NCI-H510A treated with DMSO at 0.1 percent for 48 hours (cell line): Measurements from ENCODE around the gene DBNDD1.

ENCODE experiments used
- DNase-seq: peaks from one replicate; lab custom pipeline; 2025; lab: John Stamatoyannopoulos, UW

Gene DBNDD1

DNA sequence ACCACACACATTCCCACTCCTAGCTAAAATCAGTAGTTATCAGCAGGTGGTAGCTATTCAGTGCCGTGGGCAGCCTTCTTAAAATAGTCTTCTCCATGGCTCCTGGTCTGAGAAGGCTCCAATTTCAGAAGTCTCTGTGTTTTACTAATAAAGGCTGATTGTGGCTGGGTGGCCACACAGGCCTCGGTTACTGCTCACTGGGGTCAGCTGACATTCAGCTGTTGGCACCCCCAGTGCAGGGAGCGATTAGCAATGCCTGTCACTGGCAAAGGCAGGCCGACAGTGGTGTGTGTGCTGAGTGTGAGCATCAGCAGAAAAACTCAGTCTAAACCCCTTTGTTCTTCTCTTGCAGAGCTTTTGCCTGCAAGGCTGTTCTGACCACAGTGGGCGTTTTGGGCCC is 16.6 kb upstream of the DBNDD1 start:
- no peak for DNase-seq

DNA sequence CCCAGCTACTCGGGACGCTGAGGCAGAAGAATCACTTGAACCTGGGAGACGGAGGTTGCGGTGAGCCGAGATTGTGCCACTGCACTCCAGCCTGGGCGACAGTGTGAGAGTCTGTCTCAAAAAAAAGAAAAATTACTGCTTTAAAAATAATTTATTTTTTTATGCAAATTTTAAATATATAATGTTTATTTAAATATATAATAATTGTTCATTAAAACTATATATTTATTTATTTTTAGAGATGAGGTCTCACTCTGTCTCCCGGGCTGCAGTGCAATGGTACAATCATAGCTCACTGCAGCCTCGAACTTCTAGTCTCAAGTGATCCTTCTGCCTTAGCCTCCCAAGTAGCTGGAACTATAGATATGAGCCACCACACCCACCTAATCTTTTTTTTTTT is 15.2 kb upstream of the DBNDD1 start:
- DNase-seq: no peak

DNA sequence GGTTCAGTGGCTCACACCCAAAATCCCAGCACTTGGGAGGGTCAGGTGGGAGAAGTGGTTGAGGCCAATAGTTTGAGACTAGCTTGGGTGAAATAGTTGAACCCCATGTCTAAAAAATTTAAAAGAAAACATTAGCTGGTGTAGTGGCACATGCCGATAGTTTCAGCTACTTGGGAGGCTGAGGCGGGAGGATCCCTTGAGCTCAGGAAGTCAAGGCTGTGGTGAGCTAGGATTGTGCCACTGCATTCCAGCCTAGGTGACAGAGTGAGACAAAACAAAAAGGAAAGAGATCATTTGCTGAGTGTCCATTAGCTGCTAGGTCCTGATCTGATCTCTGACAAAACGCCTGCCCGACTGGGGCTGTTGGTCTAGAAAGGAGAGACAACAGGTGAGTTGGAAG is 14.1 kb upstream of the DBNDD1 start:
- no peak for DNase-seq

GRCh38 chr16:90032674-90033331 is 13.5 kb upstream of the DBNDD1 start:
- DNase-seq: no peak

- DNase-seq: no peak
These were observed 12.8 kb upstream of the DBNDD1 start for GRCh38 chr16:90031931-90032673.

DNA sequence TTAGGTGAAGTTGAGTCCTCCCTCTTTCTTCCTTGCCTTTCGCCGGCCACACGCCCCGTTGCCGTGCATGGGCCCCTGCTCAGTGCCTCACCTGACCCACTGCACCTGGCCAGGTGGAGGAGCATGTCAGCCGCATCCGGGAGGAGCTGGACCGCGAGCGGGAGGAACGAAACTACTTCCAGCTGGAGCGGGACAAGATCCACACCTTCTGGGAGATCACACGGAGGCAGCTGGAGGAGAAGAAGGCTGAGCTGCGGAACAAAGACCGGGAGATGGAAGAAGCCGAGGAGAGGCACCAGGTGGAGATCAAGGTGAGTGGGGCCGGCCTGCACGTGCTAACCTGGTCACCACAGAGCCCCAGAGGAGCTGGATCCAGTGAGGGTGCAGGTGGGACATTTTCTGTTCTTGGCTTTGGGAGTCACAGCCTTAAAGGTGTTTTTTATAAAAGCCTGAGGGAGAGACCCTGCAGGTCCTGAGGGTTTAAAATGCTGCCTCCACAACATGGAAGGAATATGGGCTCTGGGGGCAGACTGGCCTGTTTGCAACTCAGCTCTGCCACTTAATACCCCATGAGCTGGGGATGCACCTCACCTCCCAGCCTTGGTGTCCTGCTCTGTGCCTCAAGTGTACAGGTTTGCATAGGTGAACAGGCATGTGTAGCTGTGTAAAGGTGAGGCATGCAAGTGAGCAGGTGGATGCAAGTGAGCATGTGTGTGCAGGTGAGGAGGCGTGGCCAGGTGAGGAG is 12.1 kb upstream of the DBNDD1 start:
- no peak for DNase-seq

- no peak for DNase-seq
These were observed 9.7 kb upstream of the DBNDD1 start for GRCh38 chr16:90028985-90029384.

- DNase-seq: no peak
These were observed 8.4 kb upstream of the DBNDD1 start for GRCh38 chr16:90027611-90028010.

DNA sequence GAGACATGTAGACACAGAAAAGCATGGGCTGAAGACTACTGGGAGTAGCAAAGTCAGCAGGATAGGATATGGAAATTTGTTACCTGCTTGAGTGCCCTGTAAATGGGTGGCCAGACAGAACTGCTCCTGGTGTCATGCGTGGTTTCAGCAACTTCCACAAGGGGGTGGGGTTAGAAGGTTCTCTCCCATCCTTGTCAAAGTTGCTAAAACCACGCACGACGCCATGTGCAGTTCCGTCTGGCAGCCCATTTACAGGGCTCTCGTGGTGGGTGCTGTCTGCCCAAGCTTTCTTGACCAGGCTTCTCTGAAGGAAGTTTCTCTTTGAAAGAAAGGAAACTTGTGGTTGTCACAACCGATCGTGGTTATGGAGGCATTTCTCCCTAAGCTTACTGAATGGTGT is 6.9 kb upstream of the DBNDD1 start:
- no peak for DNase-seq

DNA sequence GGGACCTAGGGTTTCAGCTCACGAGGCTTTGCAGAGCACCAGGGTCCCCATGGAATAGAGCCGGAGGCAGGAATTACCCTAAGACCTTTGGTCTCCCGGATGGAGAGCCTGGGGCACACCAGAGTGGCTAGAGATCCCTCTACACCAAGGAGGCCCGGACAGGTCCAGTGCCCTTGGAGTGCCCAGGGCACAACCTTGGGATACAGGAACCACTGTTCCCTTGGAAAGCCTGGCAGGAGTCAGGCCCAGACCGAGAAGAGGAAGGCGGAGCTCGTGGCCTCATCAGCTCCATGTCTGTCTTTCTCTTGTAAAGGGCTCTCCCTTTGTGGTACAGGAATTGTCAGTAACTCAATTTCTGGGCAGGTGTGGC is 3.8 kb upstream of the DBNDD1 start:
- DNase-seq: no peak

DNA sequence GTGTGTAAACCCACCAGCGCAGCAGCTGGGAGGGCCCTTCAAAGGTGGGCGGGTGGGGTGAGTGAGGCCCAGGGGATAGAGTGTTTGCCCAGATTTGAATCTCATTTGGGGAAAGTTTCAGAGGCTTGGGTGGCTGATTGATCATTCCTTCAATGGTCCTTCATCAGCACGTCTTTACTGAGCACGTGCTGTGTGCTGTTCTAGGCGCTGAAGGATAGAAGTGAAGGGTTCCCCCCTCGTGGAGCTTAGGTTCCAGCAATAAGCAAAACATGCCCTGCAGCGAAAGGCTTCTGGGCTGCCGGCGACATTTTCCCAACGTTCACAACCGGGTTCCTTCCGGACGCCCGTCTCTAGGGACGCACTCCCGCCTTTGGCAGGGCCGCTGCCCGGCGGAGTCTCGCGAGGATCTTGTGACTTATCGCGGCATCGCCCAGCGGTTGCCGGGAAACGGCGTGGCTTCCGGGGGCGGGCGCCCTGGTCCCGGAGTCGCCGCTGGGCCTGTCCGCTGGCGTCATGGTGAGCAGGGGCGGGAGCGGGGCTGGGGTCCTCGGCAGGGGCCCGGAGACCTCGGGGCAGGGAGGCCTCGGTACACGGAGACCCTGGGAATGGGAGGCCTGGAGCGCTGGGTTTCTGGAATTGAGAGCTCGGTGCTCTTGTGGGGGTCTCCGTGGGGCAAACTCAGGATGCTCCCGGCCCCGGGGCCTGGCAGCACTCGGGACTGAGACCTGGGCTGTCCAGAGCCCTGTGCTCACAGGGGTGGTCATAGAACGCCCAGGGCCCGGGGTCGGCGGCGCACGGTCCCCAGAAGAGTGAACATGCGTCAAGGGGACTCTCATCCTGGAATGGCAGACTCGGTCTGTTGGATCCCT is 3.2 kb upstream of the DBNDD1 start:
- peak; percentile 24 for DNase-seq

- no peak for DNase-seq
These were observed 1.7 kb upstream of the DBNDD1 start for GRCh38 chr16:90020838-90021382.

- no peak for DNase-seq
These were observed 1.1 kb upstream of the DBNDD1 start for GRCh38 chr16:90020260-90020837.

DNA sequence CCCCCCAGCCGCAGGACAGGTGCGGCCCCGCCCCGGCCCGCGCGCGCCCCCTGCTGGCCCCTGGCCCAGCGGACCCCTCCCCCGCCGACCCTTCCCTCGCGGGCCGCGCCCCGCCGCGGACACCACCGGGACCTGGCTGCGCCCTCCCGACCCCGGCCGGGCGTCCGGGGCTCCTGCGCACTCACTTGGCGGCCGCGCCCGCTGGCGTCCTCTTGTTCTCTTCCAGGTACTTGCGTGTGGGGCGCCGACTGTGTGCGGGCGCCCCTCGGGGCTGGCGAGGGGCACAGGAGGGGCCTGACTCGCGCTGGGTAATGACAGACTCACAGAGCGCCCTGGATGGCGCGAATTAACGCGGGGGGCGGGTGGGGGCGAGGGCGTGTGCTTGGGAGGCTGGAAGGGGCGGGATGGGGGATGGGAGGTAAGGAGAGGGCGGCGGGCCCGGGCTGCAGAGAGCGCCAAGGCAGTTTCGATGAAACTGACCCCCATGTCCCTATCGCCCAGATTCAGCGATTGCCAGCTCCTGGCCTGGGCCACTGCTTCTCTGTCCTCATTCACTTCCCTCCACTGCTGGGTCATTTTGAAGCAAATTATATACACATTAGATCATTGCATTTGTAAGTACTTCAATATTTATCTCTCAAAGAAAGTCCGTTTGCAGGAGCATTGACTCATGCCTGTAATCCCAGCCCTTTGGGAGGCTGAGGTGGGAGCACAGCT is 445 bp upstream of the DBNDD1 start:
- no peak for DNase-seq

GRCh38 chr16:90018297-90018651 is 982 bp downstream of the DBNDD1 start:
- no peak for DNase-seq

DNA sequence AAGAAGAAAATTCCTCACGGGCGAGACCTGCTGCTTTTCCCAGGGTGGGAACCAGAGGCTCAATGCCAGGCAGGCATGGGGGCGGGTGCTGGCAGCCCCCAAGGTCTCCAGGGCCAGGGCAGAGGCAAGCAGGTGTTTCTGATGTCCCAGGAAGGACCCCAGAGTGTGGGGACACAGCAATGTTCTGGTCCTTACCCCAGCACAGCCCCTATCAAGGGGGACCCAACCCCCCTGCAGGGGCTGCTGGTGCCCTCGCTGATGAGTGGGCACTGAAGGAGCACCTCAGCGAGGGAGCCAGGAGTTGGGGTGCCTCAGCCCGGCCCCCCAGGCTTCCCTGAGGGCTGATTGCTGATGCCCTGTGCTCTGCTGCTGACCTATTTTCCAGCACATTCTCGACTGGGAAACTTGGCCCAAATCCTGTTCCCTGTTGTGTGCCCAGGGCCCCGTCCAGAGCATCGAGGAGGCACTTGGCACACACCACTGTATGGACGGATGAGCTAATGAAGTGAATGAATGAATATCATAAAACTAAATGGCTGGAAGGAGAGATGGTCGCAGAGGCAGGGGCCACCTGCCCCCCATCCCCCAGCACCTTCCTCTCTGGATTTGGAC is 2.8 kb downstream of the DBNDD1 start:
- no peak for DNase-seq

- DNase-seq: no peak
These were observed 3.5 kb downstream of the DBNDD1 start for GRCh38 chr16:90015586-90016338.

- DNase-seq: no peak
These were observed 6.1 kb downstream of the DBNDD1 start for GRCh38 chr16:90012991-90013745.

DNA sequence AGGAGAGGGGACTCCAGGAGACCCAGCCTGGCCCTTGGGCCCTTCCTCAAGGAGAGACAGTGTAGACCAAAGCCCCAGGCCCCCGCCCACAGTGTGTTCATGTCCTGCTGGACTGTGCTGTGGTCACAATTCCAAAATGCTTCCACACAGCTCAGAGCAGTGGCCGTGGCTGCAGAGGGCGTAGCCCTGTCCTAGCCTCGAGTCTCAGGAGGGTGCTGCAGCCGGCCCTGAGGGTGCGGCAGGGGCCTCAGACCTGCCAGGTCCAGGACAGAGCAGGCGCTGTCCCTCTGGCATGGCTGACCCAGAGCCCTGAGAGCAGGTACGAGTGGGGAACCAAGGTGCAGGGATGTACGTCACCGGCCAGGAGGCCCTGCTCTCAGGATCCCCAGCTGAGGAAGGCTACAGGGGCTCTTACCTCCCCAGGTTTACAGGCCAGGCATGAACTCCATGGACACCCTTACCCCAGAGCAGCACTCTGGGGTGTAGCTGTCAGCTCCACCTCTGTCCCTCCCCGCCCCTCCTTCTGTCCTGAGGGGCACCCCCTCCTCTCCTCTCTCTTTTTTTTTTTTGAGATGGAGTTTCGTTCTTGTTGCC is 7.3 kb downstream of the DBNDD1 start:
- DNase-seq: no peak
